Measurements from ENCODE around the gene CUTC. TPM values are rescaled to one million over a fixed set of nuclear protein-coding genes. Genes with fewer than 3 reads are reported as not detected.
A peak's percentile ranks its signal among the peaks of the same experiment; 100 is the strongest.

Gene CUTC
- polyA plus RNA-seq, 1 donor = 18.0 TPM

GRCh38 chr10:99784016-99784726 is 52.1 kb downstream of the CUTC start:
- no peak for DNase-seq

GRCh38 chr10:99784727-99785441 is 52.9 kb downstream of the CUTC start:
- no peak for DNase-seq

GRCh38 chr10:99785646-99786045 is 53.6 kb downstream of the CUTC start:
- DNase-seq = no peak

- DNase-seq = no peak
Measured at GRCh38 chr10:99787311-99787710, 55.3 kb downstream of the CUTC start.

- no peak for DNase-seq
Measured at GRCh38 chr10:99787782-99788445, 55.9 kb downstream of the CUTC start.

GRCh38 chr10:99788598-99789256 is 56.7 kb downstream of the CUTC start:
- DNase-seq = peak; percentile 77

GRCh38 chr10:99791831-99792230 is 59.8 kb downstream of the CUTC start:
- DNase-seq = no peak

GRCh38 chr10:99793819-99794218 is 61.8 kb downstream of the CUTC start:
- DNase-seq = no peak

GRCh38 chr10:99796928-99797327 is 64.9 kb downstream of the CUTC start:
- no peak for DNase-seq

- DNase-seq = no peak
Measured at GRCh38 chr10:99798031-99798430, 66.0 kb downstream of the CUTC start.

- no peak for DNase-seq
Measured at GRCh38 chr10:99798920-99799319, 66.9 kb downstream of the CUTC start.

- DNase-seq = no peak
Measured at GRCh38 chr10:99799613-99800012, 67.6 kb downstream of the CUTC start.

- DNase-seq = no peak
Measured at GRCh38 chr10:99804471-99804870, 72.4 kb downstream of the CUTC start.

GRCh38 chr10:99805190-99805589 is 73.2 kb downstream of the CUTC start:
- DNase-seq = no peak

Other genes with a start within 250 kb of the CUTC start
- gene NKX2-3, start 199.3 kb upstream of the CUTC start, polyA plus RNA-seq (ENCODE audit: insufficient read length) = 0.97 TPM
- 37.9 TPM for gene SLC25A28, start 111.8 kb upstream of the CUTC start, polyA plus RNA-seq (ENCODE audit: insufficient read length)
- gene ENTPD7, start 72.7 kb upstream of the CUTC start, polyA plus RNA-seq (ENCODE audit: insufficient read length) = 4.1 TPM
- 33.2 TPM for gene COX15, start 107 bp upstream of the CUTC start, polyA plus RNA-seq (ENCODE audit: insufficient read length)
- 0.75 TPM for gene ABCC2, start 50.4 kb downstream of the CUTC start, polyA plus RNA-seq (ENCODE audit: insufficient read length)